Upper lobe of left lung (tissue), 6 donors: ENCODE data around the gene TINCR. TPM values are rescaled to one million over a fixed set of nuclear protein-coding genes. Genes with fewer than 3 reads are reported as not detected.
"Not testable (repeated sequence)": the region's sequence is repeated elsewhere in the genome, so short reads cannot be mapped to it uniquely, and the experiment has no call there.

Experiments used
- ATAC-seq, 2 donors: fragments of 200-7000 bp; cut with Tn5 transposase; one replicate each; pipeline ENCODE4 v1.9.1; 2022; ENCODE audit warnings: mild to moderate bottlenecking in 2 of 2, moderate library complexity in 2 of 2; ENCODE audit not compliant: low FRiP score in 2 of 2
- DNase-seq, 2 donors: peaks; one replicate each; pipeline ENCODE4 v3.0.0-alpha.2; 2019 to 2020
- H3K27ac ChIP-seq, 4 donors: fragments of 200-600 bp; sonication (generic); one replicate each; pipeline ENCODE4 v1.5.1; 2016 to 2019
- H3K27me3 ChIP-seq, 4 donors: fragments of 200-600 bp; sonication (generic); one replicate each; pipeline ENCODE4 v1.5.1; 2017 to 2019
- H3K36me3 ChIP-seq, 4 donors: fragments of 200-600 bp; sonication (generic); one replicate each; pipeline ENCODE4 v1.5.1; 2016 to 2019
- H3K4me1 ChIP-seq, 4 donors: fragments of 200-600 bp; sonication (generic); one replicate each; pipeline ENCODE4 v1.5.1; 2018 to 2019
- H3K4me3 ChIP-seq, 4 donors: fragments of 200-600 bp; sonication (generic); one replicate each; pipeline ENCODE4 v1.5.1; 2017 to 2019; ENCODE audit warnings: mild to moderate bottlenecking in 2 of 4, moderate library complexity in 1 of 4
- H3K9me3 ChIP-seq, 4 donors: fragments of 200-600 bp; sonication (generic); one replicate each; pipeline ENCODE4 v1.5.1; 2018 to 2019
- EP300 ChIP-seq, 4 donors: sonication (generic); formaldehyde crosslinking; IDR thresholded peaks; one replicate each; pipeline ENCODE4 v1.5.1; 2017; ENCODE audit warnings: antibody characterized with exemption in 4 of 4, control low read depth in 2 of 4
- POLR2A ChIP-seq, 4 donors: fragments of 450-650 bp; IDR thresholded peaks; one replicate each; pipeline ENCODE4 v1.5.1; 2016 to 2017; ENCODE audit warnings: antibody characterized with exemption in 4 of 4, mild to moderate bottlenecking in 2 of 4
- POLR2AphosphoS5 ChIP-seq, 2 donors: sonication (generic); formaldehyde crosslinking; IDR thresholded peaks; one replicate each; pipeline ENCODE4 v1.5.1; 2017; ENCODE audit warnings: antibody characterized with exemption in 2 of 2
- WGBS, 2 donors: methylation state at CpG; one replicate each; pipeline ENCODE4 v1.1.5; 2017 to 2018; 5-methylcytosine and 5-hydroxymethylcytosine counted together
- total RNA-seq, 6 donors: library from RNA; depleted of rRNA in 4 of 6; stranded (reverse); fragments of >200 nt in 4 of 6; gene quantifications; one replicate each; pipeline versions ENCODE4 v1.1.0 to v1.2.1, GENCODE V29; 2016 to 2021
- TF ChIP-seq, protein P1 (sequence below), 6 experiments: fragments of 450-650 bp in 4 of 6; fragments of 200-600 bp in 2 of 6; sonication (generic) in 2 of 6; IDR thresholded peaks; one replicate each; pipeline ENCODE4 v1.5.1; 2016 to 2019; ENCODE audit warnings: antibody characterized with exemption in 6 of 6
- donor health status: DM: no; HTN: no; CAD: no; lungs with moderate emphysema.
- donor health status: DM: no; HTN: yes; CAD: no; lungs with severe emphysema.

TINCR gene
- total RNA-seq, 6 donors from 2014 or later, result 3.1 to 12.8 (median 4.3) TPM

DNA sequence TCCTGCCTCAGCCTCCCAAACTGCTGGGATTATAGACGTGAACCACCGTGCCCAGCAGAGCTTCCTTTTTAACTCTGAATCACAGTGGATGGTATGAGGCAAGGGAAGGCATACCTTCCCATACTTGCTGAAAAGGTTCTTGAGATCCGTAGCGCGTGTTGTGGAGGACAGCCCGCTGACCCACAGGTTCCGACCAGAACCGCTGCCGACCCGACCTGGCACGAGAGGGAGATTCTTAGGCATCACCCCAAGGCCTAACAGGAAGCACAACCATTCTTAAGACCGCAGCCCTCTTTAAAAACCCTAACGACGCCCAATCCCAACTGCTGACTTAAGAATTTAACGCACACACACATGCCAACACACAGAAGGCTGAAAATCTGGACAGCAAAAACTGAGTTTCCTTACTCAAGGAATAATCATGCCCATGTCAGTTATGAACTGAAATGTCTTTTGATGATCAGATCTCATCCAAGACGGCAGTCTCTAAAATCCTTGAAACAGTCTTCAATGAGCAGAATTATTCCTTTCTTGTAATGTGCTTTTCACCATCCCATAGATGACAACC, 42.2 kb upstream of the TINCR start:
- Histone ChIP-seq H3K36me3 (peaks cover 73 to 92% (median 89%) of the 10 kb centered on the region in 4 donors), H3K27me3 (no peaks in the 10 kb centered on the region), H3K4me3 (no peak overlapping the region), H3K9me3 (no peaks in the 10 kb centered on the region), H3K4me1 (no peaks in the 10 kb centered on the region), H3K27ac (no peak overlapping the region)
- TF ChIP-seq EP300 (IDR thresholded peaks at IDR 0.05), result no peak
- no peak for TF ChIP-seq POLR2AphosphoS5 (IDR thresholded peaks at IDR 0.05)
- no peak for TF ChIP-seq POLR2A (IDR thresholded peaks at IDR 0.05)
- TF ChIP-seq, protein P1, sequence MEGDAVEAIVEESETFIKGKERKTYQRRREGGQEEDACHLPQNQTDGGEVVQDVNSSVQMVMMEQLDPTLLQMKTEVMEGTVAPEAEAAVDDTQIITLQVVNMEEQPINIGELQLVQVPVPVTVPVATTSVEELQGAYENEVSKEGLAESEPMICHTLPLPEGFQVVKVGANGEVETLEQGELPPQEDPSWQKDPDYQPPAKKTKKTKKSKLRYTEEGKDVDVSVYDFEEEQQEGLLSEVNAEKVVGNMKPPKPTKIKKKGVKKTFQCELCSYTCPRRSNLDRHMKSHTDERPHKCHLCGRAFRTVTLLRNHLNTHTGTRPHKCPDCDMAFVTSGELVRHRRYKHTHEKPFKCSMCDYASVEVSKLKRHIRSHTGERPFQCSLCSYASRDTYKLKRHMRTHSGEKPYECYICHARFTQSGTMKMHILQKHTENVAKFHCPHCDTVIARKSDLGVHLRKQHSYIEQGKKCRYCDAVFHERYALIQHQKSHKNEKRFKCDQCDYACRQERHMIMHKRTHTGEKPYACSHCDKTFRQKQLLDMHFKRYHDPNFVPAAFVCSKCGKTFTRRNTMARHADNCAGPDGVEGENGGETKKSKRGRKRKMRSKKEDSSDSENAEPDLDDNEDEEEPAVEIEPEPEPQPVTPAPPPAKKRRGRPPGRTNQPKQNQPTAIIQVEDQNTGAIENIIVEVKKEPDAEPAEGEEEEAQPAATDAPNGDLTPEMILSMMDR (IDR thresholded peaks at IDR 0.05), result no peak
- ATAC-seq, result no peak
- 87 to 95% methylated on average over 12 to 16 of the region's 16 CpGs for WGBS, 2 donors
- no peak for DNase-seq

DNA sequence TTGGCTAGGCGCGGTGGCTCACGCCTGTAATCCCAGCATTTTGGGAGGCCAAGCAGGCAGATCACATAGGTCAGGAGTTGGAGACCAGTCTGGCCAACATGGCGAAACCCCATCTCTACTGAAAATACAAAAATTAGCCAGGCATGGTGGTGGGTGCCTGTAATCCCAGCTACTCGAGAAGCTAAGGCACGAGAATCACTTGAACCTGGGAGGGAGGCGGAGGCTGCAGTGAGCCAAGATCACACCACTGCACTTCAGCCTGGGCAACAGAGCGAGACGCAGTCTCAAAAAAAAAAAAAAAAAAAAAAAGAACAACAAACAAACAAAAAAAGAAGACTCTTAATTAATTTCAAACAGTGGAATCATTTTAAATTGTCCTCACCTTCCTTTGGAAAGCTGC, 41.0 kb upstream of the TINCR start:
- H3K27ac ChIP-seq, H3K4me3 ChIP-seq, ATAC-seq, H3K27me3 ChIP-seq, DNase-seq, H3K4me1 ChIP-seq, H3K9me3 ChIP-seq: not testable (repeated sequence)
- WGBS, 2 donors, result 97 to 99% methylated on average over 6 to 9 of the region's 9 CpGs
- H3K36me3 ChIP-seq, result peaks cover 72 to 92% (median 89%) of the 10 kb centered on the region in 4 donors

DNA sequence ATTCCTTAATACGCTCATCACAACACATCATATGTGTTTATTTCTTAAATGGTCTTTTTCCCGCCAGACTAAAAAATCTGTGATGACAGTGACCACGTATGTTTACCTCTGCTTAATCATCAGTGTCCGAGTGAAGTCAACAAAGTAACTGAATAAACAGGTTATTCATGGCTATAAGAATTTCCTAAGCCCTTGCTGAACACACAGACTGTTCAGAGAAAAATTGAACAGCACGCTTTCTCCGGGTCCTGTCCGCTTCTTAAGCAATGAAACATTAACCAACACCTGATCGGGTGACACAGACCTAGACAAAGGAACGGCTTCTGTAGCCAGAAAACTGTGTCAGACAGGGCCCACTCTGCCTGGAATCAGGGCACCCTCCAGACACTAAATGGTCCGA, 40.5 kb upstream of the TINCR start:
- Histone ChIP-seq H3K4me1 (no peaks in the 10 kb centered on the region), H3K9me3 (no peaks in the 10 kb centered on the region), H3K27ac (no peak overlapping the region), H3K36me3 (peaks cover 72 to 92% (median 89%) of the 10 kb centered on the region in 4 donors), H3K4me3 (no peak overlapping the region), H3K27me3 (no peaks in the 10 kb centered on the region)
- ATAC-seq (no peak), DNase-seq (no peak)
- TF ChIP-seq EP300 (IDR thresholded peaks at IDR 0.05), result no peak
- 95 to 96% methylated on average over 10 of the region's 10 CpGs for WGBS, 2 donors

DNA sequence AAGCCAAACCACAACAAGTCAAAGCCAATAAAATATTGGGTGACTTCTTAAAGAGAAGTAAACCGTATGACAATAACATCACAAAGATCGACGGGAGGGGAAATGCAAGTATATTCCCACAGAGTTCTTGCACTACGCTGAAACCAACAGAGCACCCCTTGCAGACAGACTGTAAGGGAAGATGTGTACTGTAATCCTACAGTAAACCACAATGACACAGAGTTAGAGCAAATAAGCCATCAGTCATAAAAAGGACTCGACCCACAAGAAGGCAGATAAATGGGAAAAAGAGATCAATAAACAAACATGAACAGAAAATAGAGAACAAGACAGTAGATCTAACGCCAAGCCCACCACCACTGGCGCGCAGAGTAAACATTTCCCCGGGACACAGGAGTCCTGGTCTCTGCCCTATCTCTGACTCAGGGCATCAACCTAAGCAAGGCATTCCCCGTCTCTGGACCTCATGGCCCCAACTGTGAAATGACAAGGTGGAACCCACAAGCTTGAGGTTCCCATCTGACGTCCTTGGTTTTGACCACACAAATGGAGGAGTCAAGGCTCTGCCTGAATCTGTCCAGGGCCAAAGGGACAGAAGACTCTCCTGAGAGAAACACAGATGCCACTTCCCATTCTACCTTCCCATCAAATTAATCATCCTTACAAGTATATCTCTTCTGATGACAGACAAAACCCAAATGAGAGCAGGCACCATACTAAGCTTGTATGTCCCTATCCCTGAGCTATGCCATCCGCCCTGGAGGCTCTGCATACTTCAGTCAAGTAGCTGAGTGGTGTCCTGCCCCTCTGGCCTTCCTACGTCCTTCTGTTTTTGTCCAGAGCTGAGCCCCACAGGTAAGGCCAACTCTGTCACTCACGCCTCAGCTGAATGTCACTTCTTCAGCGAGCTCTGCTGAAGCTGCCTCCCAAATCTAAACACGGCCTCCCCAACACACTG, 39.8 kb upstream of the TINCR start:
- no peak for DNase-seq
- no peak for TF ChIP-seq EP300 (IDR thresholded peaks at IDR 0.05)
- TF ChIP-seq POLR2A (IDR thresholded peaks at IDR 0.05), result no peak
- no peak for TF ChIP-seq POLR2AphosphoS5 (IDR thresholded peaks at IDR 0.05)
- TF ChIP-seq, protein P1 (IDR thresholded peaks at IDR 0.05), result no peak
- WGBS, 2 donors, result 91 to 97% methylated on average over 16 of the region's 16 CpGs
- Histone ChIP-seq H3K36me3 (peaks cover 70 to 92% (median 88%) of the 10 kb centered on the region in 4 donors), H3K4me3 (no peak overlapping the region), H3K27ac (no peak overlapping the region), H3K27me3 (no peaks in the 10 kb centered on the region), H3K9me3 (no peaks in the 10 kb centered on the region), H3K4me1 (no peaks in the 10 kb centered on the region)
- no peak for ATAC-seq

DNA sequence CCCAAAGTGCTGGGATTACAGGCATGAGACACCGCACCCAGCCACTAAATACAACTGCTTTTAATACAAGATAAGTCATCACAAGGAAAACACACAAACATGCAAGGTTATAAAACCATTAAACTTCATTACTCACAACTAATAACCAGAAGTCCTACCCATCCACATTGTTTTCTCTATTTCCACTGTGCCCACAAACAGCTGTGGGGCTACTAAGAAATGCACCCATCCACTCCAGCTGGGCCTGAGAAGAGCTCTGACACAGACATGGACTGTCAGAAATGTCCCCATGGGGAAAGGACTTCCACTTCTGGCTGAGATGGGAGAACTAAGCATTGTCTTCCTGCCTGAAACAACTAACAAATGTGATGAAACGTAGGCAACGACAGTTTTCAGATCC, 37.6 kb upstream of the TINCR start:
- no peak for DNase-seq
- WGBS, 2 donors, result 83 to 96% methylated on average over 3 of the region's 3 CpGs
- no peak for ATAC-seq
- Histone ChIP-seq H3K36me3 (peaks cover 63 to 99% (median 89%) of the 10 kb centered on the region in 4 donors), H3K27ac (no peak overlapping the region), H3K4me1 (no peaks in the 10 kb centered on the region), H3K27me3 (no peaks in the 10 kb centered on the region), H3K9me3 (no peaks in the 10 kb centered on the region), H3K4me3 (no peak overlapping the region)
- TF ChIP-seq, protein P1 (IDR thresholded peaks at IDR 0.05), result no peak
- TF ChIP-seq EP300 (IDR thresholded peaks at IDR 0.05), result no peak
- no peak for TF ChIP-seq POLR2AphosphoS5 (IDR thresholded peaks at IDR 0.05)
- no peak for TF ChIP-seq POLR2A (IDR thresholded peaks at IDR 0.05)
